ENCODE results near the gene TEDDM1. TPM values are rescaled to one million over a fixed set of nuclear protein-coding genes. Genes with fewer than 3 reads are reported as not detected.

TEDDM1 gene, protein sequence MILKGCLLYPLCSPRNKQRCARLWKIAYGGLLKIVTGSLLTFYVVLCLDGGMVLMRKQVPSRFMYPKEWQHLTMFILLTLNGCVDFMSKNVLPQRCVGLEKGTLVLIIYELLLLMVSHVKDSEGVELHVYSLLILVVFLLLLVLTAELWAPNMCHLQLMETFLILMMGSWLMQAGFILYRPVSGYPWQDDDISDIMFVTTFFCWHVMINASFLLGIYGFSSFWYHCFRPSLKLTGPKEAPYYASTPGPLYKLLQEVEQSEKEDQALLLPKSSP
- total RNA-seq (2016; rRNA removed; fragmentation: Illumina TruSeq; extraction: Trizol) (not detected in 2 replicates), polyA plus RNA-seq (2011; rRNA removed) (not detected in 2 replicates), polyA minus RNA-seq (2011; rRNA and poly(A)+ RNA removed; ENCODE audit: low replicate concordance) (not detected in 2 replicates), Bru-seq, nascent RNA (not detected), BruChase-seq, experiment 1, labeled RNA remaining after a 6-hour chase (not detected), BruChase-seq, experiment 2, labeled RNA remaining after a 2-hour chase (not detected)
- not detected in 2 replicates for total RNA-seq (2016; cell fraction: cytosol; rRNA removed; fragmentation: Illumina TruSeq; extraction: Trizol; ENCODE audit: low read depth)
- not detected in 2 replicates for total RNA-seq (2016; cell fraction: insoluble cytoplasmic fraction; rRNA removed; fragmentation: Illumina TruSeq; extraction: Trizol)
- total RNA-seq (2016; cell fraction: membrane; rRNA removed; fragmentation: Illumina TruSeq; extraction: Trizol): not detected in 2 replicates
- total RNA-seq (2016; cell fraction: nucleus; rRNA removed; fragmentation: Illumina TruSeq; extraction: Trizol): not detected in 2 replicates
- not detected in 2 replicates for polyA plus RNA-seq (2011; cell fraction: cytosol; rRNA removed)
- polyA plus RNA-seq (2011; cell fraction: nucleus; rRNA removed): not detected in 2 replicates
- not detected in 2 replicates for polyA plus RNA-seq (2012)
- polyA plus RNA-seq (2016; cell fraction: cytosol; fragmentation: Illumina TruSeq; extraction: Trizol; ENCODE audit: low read depth): not detected in 2 replicates
- not detected in 2 replicates for polyA plus RNA-seq (2016; cell fraction: insoluble cytoplasmic fraction; fragmentation: Illumina TruSeq; extraction: Trizol; ENCODE audit: low read depth)
- polyA plus RNA-seq (2016; cell fraction: membrane; fragmentation: Illumina TruSeq; extraction: Trizol; ENCODE audit: low read depth): not detected in 2 replicates
- polyA plus RNA-seq (2016; cell fraction: nucleus; fragmentation: Illumina TruSeq; extraction: Trizol; ENCODE audit: insufficient read depth, low read depth): not detected in 2 replicates
- polyA minus RNA-seq (2011; cell fraction: cytosol; rRNA and poly(A)+ RNA removed): not detected in 2 replicates
- not detected in 2 replicates for polyA minus RNA-seq (2011; cell fraction: nucleus; rRNA and poly(A)+ RNA removed)
- long read RNA-seq, experiment 1: 0 reads
- long read RNA-seq, experiment 2: 0 reads

DNA sequence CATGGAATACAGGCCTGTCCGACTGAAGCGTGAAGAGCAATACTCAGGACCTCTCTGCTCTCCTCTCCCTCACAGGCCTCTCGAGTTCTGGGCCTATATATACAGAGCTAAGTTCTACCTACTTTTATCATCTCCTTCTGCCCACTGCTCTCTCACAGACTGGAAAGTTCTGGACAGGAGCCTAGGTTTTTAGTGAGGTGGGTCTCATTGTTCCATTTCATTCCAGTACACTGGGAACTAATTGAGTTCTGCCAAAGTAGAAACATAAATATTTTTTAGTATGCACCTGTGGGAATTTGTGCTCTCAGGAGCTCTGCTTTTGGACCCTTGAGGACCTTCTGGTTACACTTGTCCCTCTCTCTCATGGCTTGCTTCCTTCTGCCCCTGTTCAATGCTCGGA is at the start of gene TEDDM1:
Gene TEDDM1 (minus strand): TSS at position 101 of the 400 bp plus-strand sequence. CDS start 182 bp downstream, outside the sequence.
- in situ Hi-C loops (cut with HindIII; ENCODE audit: extremely low pct_ligation_motif_present, low pct_unique_long_range_greater_than_20kb) (no loop called here), intact Hi-C loops (cut with micrococcal nuclease; ENCODE audit: unreplicated experiment) (no loop called here)
- no peak within 1 kb of the TSS for H3K4me3 ChIP-seq (replicated peaks in 1 of 3; ENCODE audit: insufficient read depth in 1 of 3, low read depth in 2 of 3, low read length in 3 of 3)
- H3K79me2 ChIP-seq (ENCODE audit: insufficient read depth, low read length): no peaks in the 10 kb centered on the region
- no peak within 1 kb of the TSS for H2AFZ ChIP-seq (ENCODE audit: low read length)
- no peak within 1 kb of the TSS for H3K9ac ChIP-seq (ENCODE audit: insufficient read depth, low read depth, low read length)
- no peak within 1 kb of the TSS for H3K27ac ChIP-seq (ENCODE audit: extremely low read length, insufficient read depth, low read length)
- no peaks in the 10 kb centered on the region for H4K20me1 ChIP-seq (ENCODE audit: insufficient read depth, low read length)
- DNase-seq (ENCODE audit: low spot score) (no peak), ATAC-seq (no peak), FAIRE-seq (no peak)
- POLR2A ChIA-PET: no interaction called here
- no peaks in the 10 kb centered on the region for H3K27me3 ChIP-seq (ENCODE audit: control insufficient read depth in 1 of 2, insufficient read depth in 2 of 2, low read length in 2 of 2)
- H3K36me3 ChIP-seq (replicated peaks in 1 of 2; ENCODE audit: control insufficient read depth in 1 of 2, insufficient read depth in 2 of 2, low read length in 2 of 2): no peaks in the 10 kb centered on the region
- no peak within 1 kb of the TSS for H3K4me2 ChIP-seq (ENCODE audit: low read depth, low read length)
- no peak for TF ChIP-seq TBP (CRISPR knock-in tag; IDR thresholded peaks at IDR 0.05)
- no peak for TF ChIP-seq ADNP (CRISPR knock-in tag; IDR thresholded peaks at IDR 0.05)
- TF ChIP-seq EP300 (IDR thresholded peaks at IDR 0.05; ENCODE audit: low read depth in 2 of 2, low read length in 2 of 2): no peak
- TF ChIP-seq EP300 (CRISPR knock-in tag; IDR thresholded peaks at IDR 0.05; ENCODE audit: borderline replicate concordance): no peak
- no peak for TF ChIP-seq KMT2B (CRISPR knock-in tag; IDR thresholded peaks at IDR 0.05)
- TF ChIP-seq, protein P1, sequence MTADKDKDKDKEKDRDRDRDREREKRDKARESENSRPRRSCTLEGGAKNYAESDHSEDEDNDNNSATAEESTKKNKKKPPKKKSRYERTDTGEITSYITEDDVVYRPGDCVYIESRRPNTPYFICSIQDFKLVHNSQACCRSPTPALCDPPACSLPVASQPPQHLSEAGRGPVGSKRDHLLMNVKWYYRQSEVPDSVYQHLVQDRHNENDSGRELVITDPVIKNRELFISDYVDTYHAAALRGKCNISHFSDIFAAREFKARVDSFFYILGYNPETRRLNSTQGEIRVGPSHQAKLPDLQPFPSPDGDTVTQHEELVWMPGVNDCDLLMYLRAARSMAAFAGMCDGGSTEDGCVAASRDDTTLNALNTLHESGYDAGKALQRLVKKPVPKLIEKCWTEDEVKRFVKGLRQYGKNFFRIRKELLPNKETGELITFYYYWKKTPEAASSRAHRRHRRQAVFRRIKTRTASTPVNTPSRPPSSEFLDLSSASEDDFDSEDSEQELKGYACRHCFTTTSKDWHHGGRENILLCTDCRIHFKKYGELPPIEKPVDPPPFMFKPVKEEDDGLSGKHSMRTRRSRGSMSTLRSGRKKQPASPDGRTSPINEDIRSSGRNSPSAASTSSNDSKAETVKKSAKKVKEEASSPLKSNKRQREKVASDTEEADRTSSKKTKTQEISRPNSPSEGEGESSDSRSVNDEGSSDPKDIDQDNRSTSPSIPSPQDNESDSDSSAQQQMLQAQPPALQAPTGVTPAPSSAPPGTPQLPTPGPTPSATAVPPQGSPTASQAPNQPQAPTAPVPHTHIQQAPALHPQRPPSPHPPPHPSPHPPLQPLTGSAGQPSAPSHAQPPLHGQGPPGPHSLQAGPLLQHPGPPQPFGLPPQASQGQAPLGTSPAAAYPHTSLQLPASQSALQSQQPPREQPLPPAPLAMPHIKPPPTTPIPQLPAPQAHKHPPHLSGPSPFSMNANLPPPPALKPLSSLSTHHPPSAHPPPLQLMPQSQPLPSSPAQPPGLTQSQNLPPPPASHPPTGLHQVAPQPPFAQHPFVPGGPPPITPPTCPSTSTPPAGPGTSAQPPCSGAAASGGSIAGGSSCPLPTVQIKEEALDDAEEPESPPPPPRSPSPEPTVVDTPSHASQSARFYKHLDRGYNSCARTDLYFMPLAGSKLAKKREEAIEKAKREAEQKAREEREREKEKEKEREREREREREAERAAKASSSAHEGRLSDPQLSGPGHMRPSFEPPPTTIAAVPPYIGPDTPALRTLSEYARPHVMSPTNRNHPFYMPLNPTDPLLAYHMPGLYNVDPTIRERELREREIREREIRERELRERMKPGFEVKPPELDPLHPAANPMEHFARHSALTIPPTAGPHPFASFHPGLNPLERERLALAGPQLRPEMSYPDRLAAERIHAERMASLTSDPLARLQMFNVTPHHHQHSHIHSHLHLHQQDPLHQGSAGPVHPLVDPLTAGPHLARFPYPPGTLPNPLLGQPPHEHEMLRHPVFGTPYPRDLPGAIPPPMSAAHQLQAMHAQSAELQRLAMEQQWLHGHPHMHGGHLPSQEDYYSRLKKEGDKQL (CRISPR knock-in tag; IDR thresholded peaks at IDR 0.05; ENCODE audit: low read depth): no peak
- TF ChIP-seq MBD4 (IDR thresholded peaks at IDR 0.05; ENCODE audit: borderline replicate concordance, low read length): no peak
- no peak for TF ChIP-seq ARHGAP35 (CRISPR knock-in tag; IDR thresholded peaks at IDR 0.05; ENCODE audit: borderline replicate concordance)
- no peak for TF ChIP-seq TMF1 (CRISPR knock-in tag; IDR thresholded peaks at IDR 0.05; ENCODE audit: low read depth)
- H3K9me3 ChIP-seq (ENCODE audit: low read length): peaks cover 4% of the 10 kb centered on the region
- CTCF ChIA-PET (ENCODE audit: low intra/inter-chr PET ratio, low total read pairs): no interaction called here
- BruUV-seq (replicated peaks): no TSS peak
- peaks cover 21% of the 10 kb centered on the region for H3K4me1 ChIP-seq (ENCODE audit: insufficient read depth, low read length)
- 50% methylated on average over 4 of the region's 4 CpGs for WGBS (ENCODE audit: low lambda C conversion rate)
